ENCODE results near the gene SLC34A3. TPM values are rescaled to one million over a fixed set of nuclear protein-coding genes. Genes with fewer than 3 reads are reported as not detected.

The SLC34A3 gene
- total RNA-seq, 2 experiments from 2014 or later = not detected

DNA sequence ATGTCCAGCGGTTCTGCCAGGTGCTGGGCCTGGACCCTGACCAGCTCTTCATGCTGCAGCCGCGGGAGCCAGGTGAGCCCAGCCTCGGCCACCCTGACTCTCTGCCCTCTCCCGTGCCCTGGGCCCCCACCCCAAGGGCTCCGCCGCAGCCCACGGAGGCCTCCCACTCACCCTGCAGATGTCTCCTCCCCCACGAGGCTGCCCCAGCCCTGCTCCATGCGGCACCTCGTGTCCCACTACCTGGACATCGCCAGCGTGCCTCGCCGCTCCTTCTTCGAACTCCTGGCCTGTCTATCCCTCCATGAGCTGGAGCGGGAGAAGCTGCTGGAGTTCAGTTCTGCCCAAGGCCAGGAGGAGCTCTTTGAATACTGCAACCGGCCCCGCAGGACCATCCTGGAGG, 16.1 kb upstream of the SLC34A3 start:
- TF ChIP-seq, protein P1, sequence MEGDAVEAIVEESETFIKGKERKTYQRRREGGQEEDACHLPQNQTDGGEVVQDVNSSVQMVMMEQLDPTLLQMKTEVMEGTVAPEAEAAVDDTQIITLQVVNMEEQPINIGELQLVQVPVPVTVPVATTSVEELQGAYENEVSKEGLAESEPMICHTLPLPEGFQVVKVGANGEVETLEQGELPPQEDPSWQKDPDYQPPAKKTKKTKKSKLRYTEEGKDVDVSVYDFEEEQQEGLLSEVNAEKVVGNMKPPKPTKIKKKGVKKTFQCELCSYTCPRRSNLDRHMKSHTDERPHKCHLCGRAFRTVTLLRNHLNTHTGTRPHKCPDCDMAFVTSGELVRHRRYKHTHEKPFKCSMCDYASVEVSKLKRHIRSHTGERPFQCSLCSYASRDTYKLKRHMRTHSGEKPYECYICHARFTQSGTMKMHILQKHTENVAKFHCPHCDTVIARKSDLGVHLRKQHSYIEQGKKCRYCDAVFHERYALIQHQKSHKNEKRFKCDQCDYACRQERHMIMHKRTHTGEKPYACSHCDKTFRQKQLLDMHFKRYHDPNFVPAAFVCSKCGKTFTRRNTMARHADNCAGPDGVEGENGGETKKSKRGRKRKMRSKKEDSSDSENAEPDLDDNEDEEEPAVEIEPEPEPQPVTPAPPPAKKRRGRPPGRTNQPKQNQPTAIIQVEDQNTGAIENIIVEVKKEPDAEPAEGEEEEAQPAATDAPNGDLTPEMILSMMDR (conservative IDR thresholded peaks at IDR 0.05; ENCODE audit: low read length) = no peak
- no peak for TF ChIP-seq EZH2phosphoT487 (IDR thresholded peaks at IDR 0.05; ENCODE audit: borderline replicate concordance, low read depth, low read length)
- no peaks in the 10 kb centered on the region for H3K4me1 ChIP-seq (ENCODE audit: insufficient read depth, low read length, poor library complexity, severe bottlenecking)
- no peaks in the 10 kb centered on the region for H4K20me1 ChIP-seq (ENCODE audit: insufficient read depth, low read length)
- POLR2A ChIA-PET = no interaction called here
- no peak overlapping the region for H3K27ac ChIP-seq (ENCODE audit: low read depth, low read length, poor library complexity, severe bottlenecking)
- no peak overlapping the region for H3K4me3 ChIP-seq (ENCODE audit: low read depth, low read length, poor library complexity, severe bottlenecking)
- no peaks in the 10 kb centered on the region for H3K9me2 ChIP-seq (ENCODE audit: insufficient read depth, low read length)
- no peak for DNase-seq (ENCODE audit: low spot score)
- H3K36me3 ChIP-seq (ENCODE audit: insufficient read depth, low read length) = peaks cover 65% of the 10 kb centered on the region
- no peak overlapping the region for H2AFZ ChIP-seq (ENCODE audit: low read length)
- intact Hi-C loops (cut with micrococcal nuclease; ENCODE audit: unreplicated experiment) = no loop called here
- BruUV-seq (replicated peaks) = no TSS peak
- H3K4me2 ChIP-seq (ENCODE audit: low read length) = no peak overlapping the region
- H3K9me3 ChIP-seq (ENCODE audit: low read length) = no peaks in the 10 kb centered on the region
- CTCF ChIA-PET (ENCODE audit: unreplicated experiment) = no interaction called here
- no peaks in the 10 kb centered on the region for H3K79me2 ChIP-seq (ENCODE audit: insufficient read depth, low read depth, low read length)

DNA sequence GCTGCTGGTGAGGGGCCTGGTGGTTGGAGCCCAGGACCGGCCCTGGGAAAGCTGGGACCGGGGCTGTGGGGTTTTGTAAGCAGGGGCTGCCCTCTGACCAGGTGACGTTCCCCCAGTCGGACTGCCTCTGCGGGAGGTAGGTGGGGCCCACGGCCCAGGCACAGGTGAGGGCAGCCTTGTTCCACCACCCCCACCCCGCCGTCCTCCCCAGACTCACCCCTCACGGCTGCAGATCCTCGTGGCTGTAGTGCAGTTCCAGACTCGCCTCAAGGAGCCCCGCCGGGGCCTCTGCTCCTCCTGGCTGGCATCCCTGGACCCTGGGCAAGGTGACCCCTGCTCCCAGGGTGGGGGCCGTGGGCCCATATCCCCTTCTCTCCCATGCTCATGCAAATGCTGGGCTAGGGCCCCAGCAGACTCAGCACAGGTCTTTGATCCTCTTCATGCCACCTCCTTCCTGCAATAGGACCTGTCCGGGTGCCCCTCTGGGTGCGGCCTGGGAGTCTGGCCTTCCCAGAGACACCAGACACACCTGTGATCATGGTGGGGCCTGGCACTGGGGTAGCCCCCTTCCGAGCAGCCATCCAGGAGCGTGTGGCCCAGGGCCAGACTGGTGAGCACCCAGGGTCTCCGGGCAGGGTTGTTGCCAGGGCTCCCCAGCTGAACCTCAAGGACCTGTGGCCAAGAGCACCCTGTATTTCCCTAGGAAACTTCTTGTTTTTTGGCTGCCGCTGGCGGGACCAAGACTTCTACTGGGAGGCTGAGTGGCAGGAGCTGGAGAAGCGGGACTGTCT, 15.3 kb upstream of the SLC34A3 start:
- no peaks in the 10 kb centered on the region for H3K4me1 ChIP-seq (ENCODE audit: insufficient read depth, low read length, poor library complexity, severe bottlenecking)
- ChIA-PET POLR2A (interaction anchor here (0.9 kb wide), 1 partner anchor 11 kb away, joined by 4 read pairs; no protein-coding TSS in a partner anchor), CTCF (ENCODE audit: unreplicated experiment) (no interaction called here)
- no peak overlapping the region for H2AFZ ChIP-seq (ENCODE audit: low read length)
- BruUV-seq (replicated peaks) = no TSS peak
- no peaks in the 10 kb centered on the region for H3K79me2 ChIP-seq (ENCODE audit: insufficient read depth, low read depth, low read length)
- H3K4me2 ChIP-seq (ENCODE audit: low read length) = no peak overlapping the region
- H4K20me1 ChIP-seq (ENCODE audit: insufficient read depth, low read length) = no peaks in the 10 kb centered on the region
- no peak for TF ChIP-seq EZH2phosphoT487 (IDR thresholded peaks at IDR 0.05; ENCODE audit: borderline replicate concordance, low read depth, low read length)
- TF ChIP-seq, protein P1 (conservative IDR thresholded peaks at IDR 0.05; ENCODE audit: low read length) = no peak
- H3K27ac ChIP-seq (ENCODE audit: low read depth, low read length, poor library complexity, severe bottlenecking) = no peak overlapping the region
- H3K9me3 ChIP-seq (ENCODE audit: low read length) = no peaks in the 10 kb centered on the region
- H3K36me3 ChIP-seq (ENCODE audit: insufficient read depth, low read length) = peaks cover 58% of the 10 kb centered on the region
- intact Hi-C loops (cut with micrococcal nuclease; ENCODE audit: unreplicated experiment) = no loop called here
- no peak overlapping the region for H3K4me3 ChIP-seq (ENCODE audit: low read depth, low read length, poor library complexity, severe bottlenecking)
- no peaks in the 10 kb centered on the region for H3K9me2 ChIP-seq (ENCODE audit: insufficient read depth, low read length)
- no peak for DNase-seq (ENCODE audit: low spot score)
